Measurements from ENCODE around the gene ADCY10.

DNA sequence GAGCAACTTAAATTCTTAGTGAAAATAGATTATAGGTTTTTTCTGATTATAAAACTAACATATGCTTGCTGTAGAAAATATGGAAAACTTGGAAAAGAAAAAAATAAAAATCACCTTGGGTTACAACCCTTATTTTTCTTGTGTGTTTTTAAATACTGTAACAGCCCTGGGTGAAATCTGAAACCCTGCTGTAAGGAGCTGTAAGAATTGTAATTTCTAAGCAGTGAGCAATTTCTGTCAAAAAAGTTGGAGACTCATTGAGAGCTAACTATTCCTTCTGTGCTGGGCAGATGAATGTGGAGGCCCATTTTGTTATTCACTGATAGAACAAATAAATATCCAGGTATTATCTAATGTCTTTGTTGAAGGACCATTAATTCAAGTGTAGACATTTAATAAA is 42.6 kb downstream of the ADCY10 start:
- TF ChIP-seq POLR2AphosphoS5 (IDR thresholded peaks at IDR 0.05; ENCODE audit: low read depth, low read length) (no peak), SIN3A (IDR thresholded peaks at IDR 0.05; ENCODE audit: borderline replicate concordance, insufficient read depth, low read length) (no peak), TAF1 (IDR thresholded peaks at IDR 0.05; ENCODE audit: borderline replicate concordance, insufficient read depth, low read length) (no peak)
- TF ChIP-seq, protein P1, sequence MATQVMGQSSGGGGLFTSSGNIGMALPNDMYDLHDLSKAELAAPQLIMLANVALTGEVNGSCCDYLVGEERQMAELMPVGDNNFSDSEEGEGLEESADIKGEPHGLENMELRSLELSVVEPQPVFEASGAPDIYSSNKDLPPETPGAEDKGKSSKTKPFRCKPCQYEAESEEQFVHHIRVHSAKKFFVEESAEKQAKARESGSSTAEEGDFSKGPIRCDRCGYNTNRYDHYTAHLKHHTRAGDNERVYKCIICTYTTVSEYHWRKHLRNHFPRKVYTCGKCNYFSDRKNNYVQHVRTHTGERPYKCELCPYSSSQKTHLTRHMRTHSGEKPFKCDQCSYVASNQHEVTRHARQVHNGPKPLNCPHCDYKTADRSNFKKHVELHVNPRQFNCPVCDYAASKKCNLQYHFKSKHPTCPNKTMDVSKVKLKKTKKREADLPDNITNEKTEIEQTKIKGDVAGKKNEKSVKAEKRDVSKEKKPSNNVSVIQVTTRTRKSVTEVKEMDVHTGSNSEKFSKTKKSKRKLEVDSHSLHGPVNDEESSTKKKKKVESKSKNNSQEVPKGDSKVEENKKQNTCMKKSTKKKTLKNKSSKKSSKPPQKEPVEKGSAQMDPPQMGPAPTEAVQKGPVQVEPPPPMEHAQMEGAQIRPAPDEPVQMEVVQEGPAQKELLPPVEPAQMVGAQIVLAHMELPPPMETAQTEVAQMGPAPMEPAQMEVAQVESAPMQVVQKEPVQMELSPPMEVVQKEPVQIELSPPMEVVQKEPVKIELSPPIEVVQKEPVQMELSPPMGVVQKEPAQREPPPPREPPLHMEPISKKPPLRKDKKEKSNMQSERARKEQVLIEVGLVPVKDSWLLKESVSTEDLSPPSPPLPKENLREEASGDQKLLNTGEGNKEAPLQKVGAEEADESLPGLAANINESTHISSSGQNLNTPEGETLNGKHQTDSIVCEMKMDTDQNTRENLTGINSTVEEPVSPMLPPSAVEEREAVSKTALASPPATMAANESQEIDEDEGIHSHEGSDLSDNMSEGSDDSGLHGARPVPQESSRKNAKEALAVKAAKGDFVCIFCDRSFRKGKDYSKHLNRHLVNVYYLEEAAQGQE (IDR thresholded peaks at IDR 0.05; ENCODE audit: insufficient read depth in 1 of 2, low read depth in 2 of 2, low read length in 2 of 2): no peak
